H9 (cell line): ENCODE measurements around the gene POLR2H. TPM values are rescaled to one million over a fixed set of nuclear protein-coding genes. Genes with fewer than 3 reads are reported as not detected.
A peak's percentile ranks its signal among the peaks of the same experiment; 100 is the strongest.

Experiments used
- DNase-seq: peaks from one replicate; pipeline ENCODE4 v3.0.0-alpha.2; 2017
- H2AFZ ChIP-seq: one replicate; pipeline ENCODE4 v1.6.1; 2013; ENCODE audit warnings: mild to moderate bottlenecking, low read length, control low read depth, moderate library complexity
- H2AK5ac ChIP-seq: 2 replicates; pipeline ENCODE4 v1.6.1; 2013; ENCODE audit warnings: low read length, control low read depth, mixed read lengths; ENCODE audit not compliant: insufficient read length
- H2BK120ac ChIP-seq: one replicate; pipeline ENCODE4 v1.6.1; 2013; ENCODE audit warnings: low read depth, mild to moderate bottlenecking, low read length, control low read depth, inconsistent platforms; ENCODE audit not compliant: poor library complexity, severe bottlenecking
- H2BK12ac ChIP-seq: 2 replicates; pipeline ENCODE4 v1.6.1; 2013; ENCODE audit warnings: low read length, control low read depth, mixed read lengths, low read depth; ENCODE audit not compliant: insufficient read length
- H2BK15ac ChIP-seq: 2 replicates; pipeline ENCODE4 v1.6.1; 2013; ENCODE audit warnings: low read depth, low read length, control low read depth
- H2BK20ac ChIP-seq: one replicate; pipeline ENCODE4 v1.6.1; 2013; ENCODE audit warnings: low read depth, mild to moderate bottlenecking, low read length, control low read depth, inconsistent platforms; ENCODE audit not compliant: poor library complexity, severe bottlenecking
- H2BK5ac ChIP-seq: 2 replicates; pipeline ENCODE4 v1.6.1; 2013; ENCODE audit warnings: low read length, control low read depth, mixed read lengths; ENCODE audit not compliant: insufficient read length
- H3K14ac ChIP-seq: 2 replicates; pipeline ENCODE4 v1.6.1; 2013; ENCODE audit warnings: low read length, control low read depth; ENCODE audit not compliant: insufficient read depth
- H3K18ac ChIP-seq: 2 replicates; pipeline ENCODE4 v1.6.1; 2013; ENCODE audit warnings: low read depth, mild to moderate bottlenecking, mixed read lengths, low read length, control low read depth; ENCODE audit not compliant: insufficient read length
- H3K23ac ChIP-seq: 2 replicates; pipeline ENCODE4 v1.6.1; 2013; ENCODE audit warnings: low read length, control low read depth, mixed read lengths, low read depth; ENCODE audit not compliant: insufficient read length
- H3K23me2 ChIP-seq: 2 replicates; pipeline ENCODE4 v1.6.1; 2013; ENCODE audit warnings: low read depth, mild to moderate bottlenecking, mixed read lengths, low read length, control low read depth; ENCODE audit not compliant: insufficient read length, poor library complexity, severe bottlenecking
- H3K27ac ChIP-seq: 2 replicates; pipeline ENCODE4 v1.5.1; 2013; ENCODE audit warnings: low read length, control low read depth, mixed read lengths, low read depth; ENCODE audit not compliant: insufficient read length
- H3K27me3 ChIP-seq: 2 replicates; pipeline ENCODE4 v1.6.1; 2013; ENCODE audit warnings: low read length, control low read depth, inconsistent platforms; ENCODE audit not compliant: insufficient read depth
- H3K4ac ChIP-seq: 2 replicates; pipeline ENCODE4 v1.6.1; 2013; ENCODE audit warnings: low read depth, mild to moderate bottlenecking, control low read depth, inconsistent platforms, low read length, moderate library complexity
- H3K4me1 ChIP-seq: 2 replicates; pipeline ENCODE4 v1.6.1; 2013; ENCODE audit warnings: low read length, control low read depth, inconsistent platforms; ENCODE audit not compliant: insufficient read depth
- H3K4me2 ChIP-seq: 2 replicates; pipeline ENCODE4 v1.6.1; 2013; ENCODE audit warnings: low read length, control low read depth, mixed read lengths; ENCODE audit not compliant: insufficient read length, insufficient read depth
- H3K56ac ChIP-seq: 2 replicates; pipeline ENCODE4 v1.6.1; 2013; ENCODE audit warnings: low read depth, mild to moderate bottlenecking, mixed read lengths, low read length, control low read depth; ENCODE audit not compliant: insufficient read length
- H3K79me1 ChIP-seq: 2 replicates; pipeline ENCODE4 v1.6.1; 2013; ENCODE audit warnings: low read depth, mild to moderate bottlenecking, moderate library complexity, low read length, control low read depth, inconsistent platforms; ENCODE audit not compliant: insufficient read depth, poor library complexity, severe bottlenecking
- H3K79me2 ChIP-seq: 2 replicates; pipeline ENCODE4 v1.6.1; 2013; ENCODE audit warnings: low read length, control low read depth, inconsistent platforms; ENCODE audit not compliant: insufficient read depth
- H3K9ac ChIP-seq: 2 replicates; pipeline ENCODE4 v1.6.1; 2013; ENCODE audit warnings: low read length, control low read depth, mixed read lengths; ENCODE audit not compliant: insufficient read length; ENCODE audit errors: extremely low read depth
- H3K9me3 ChIP-seq: one replicate; pipeline ENCODE4 v1.6.1; 2013; ENCODE audit warnings: low read depth, low read length, inconsistent platforms; ENCODE audit not compliant: control insufficient read depth
- H3T11ph ChIP-seq: one replicate; pipeline ENCODE4 v1.6.1; 2013; ENCODE audit warnings: mild to moderate bottlenecking, low read length, control low read depth, inconsistent platforms
- H4K20me1 ChIP-seq: one replicate; pipeline ENCODE4 v1.6.1; 2013; ENCODE audit not compliant: control insufficient read depth, insufficient read length, insufficient read depth
- H4K5ac ChIP-seq: 2 replicates; pipeline ENCODE4 v1.6.1; 2013; ENCODE audit warnings: low read depth, mild to moderate bottlenecking, mixed read lengths, low read length, control low read depth; ENCODE audit not compliant: insufficient read length
- H4K8ac ChIP-seq: replicated peaks from 2 replicates; pipeline ENCODE4 v1.6.1; 2013; ENCODE audit warnings: low read length, control low read depth, mixed read lengths, low read depth; ENCODE audit not compliant: insufficient read length
- H4K91ac ChIP-seq: 2 replicates; pipeline ENCODE4 v1.6.1; 2013; ENCODE audit warnings: low read depth, mild to moderate bottlenecking, moderate library complexity, mixed read lengths, low read length, control low read depth; ENCODE audit not compliant: insufficient read length
- H3K27ac Mint-ChIP-seq, 3 experiments: 2 replicates in 2 of 3; 3 replicates in 1 of 3; pipeline ENCODE4 v1.8.0; 2020 to 2021; ENCODE audit warnings: mixed read lengths in 3 of 3, mild to moderate bottlenecking in 1 of 3, moderate library complexity in 1 of 3
- H3K27me3 Mint-ChIP-seq: 2 replicates; pipeline ENCODE4 v1.8.0; 2021; ENCODE audit warnings: low read depth, mild to moderate bottlenecking, moderate library complexity, mixed read lengths
- H3K36me3 Mint-ChIP-seq, 3 experiments: 2 replicates in 2 of 3; 3 replicates in 1 of 3; pipeline ENCODE4 v1.8.0; 2020 to 2021; ENCODE audit warnings: low read depth in 3 of 3, mixed read lengths in 3 of 3; ENCODE audit not compliant: insufficient read depth in 1 of 3
- H3K4me1 Mint-ChIP-seq, 2 experiments: 2 replicates each; pipeline ENCODE4 v1.8.0; 2020; ENCODE audit warnings: mixed read lengths in 2 of 2
- H3K4me3 Mint-ChIP-seq, 2 experiments: 2 replicates in 1 of 2; 3 replicates in 1 of 2; pipeline ENCODE4 v1.8.0; 2020 to 2021; ENCODE audit warnings: mild to moderate bottlenecking in 2 of 2, mixed read lengths in 2 of 2, moderate library complexity in 1 of 2
- H3K9me3 Mint-ChIP-seq, 2 experiments: 2 replicates in 1 of 2; 3 replicates in 1 of 2; pipeline ENCODE4 v1.8.0; 2020; ENCODE audit warnings: mild to moderate bottlenecking in 2 of 2, mixed read lengths in 2 of 2, moderate library complexity in 1 of 2
- WGBS: extraction: QIAGEN DNeasy Blood & Tissue Kit; methylation state at CpG from one replicate; pipeline ENCODE4 v1.1.7; 2013; ENCODE audit warnings: missing lambda C conversion rate, low lambda C conversion rate, mixed read lengths; ENCODE audit not compliant: insufficient read length; ENCODE audit errors: extremely low coverage; 5-methylcytosine and 5-hydroxymethylcytosine counted together
- total RNA-seq: library from RNA; stranded (reverse); gene quantifications from 2 replicates; pipeline ENCODE4 v1.2.1, GENCODE V29; 2021
- TF ChIP-seq, protein P1 (sequence below): fragments of 200-600 bp; sonication (generic); conservative IDR thresholded peaks from 3 replicates; pipeline ENCODE4 v1.8.0; 2021; ENCODE audit warnings: antibody characterized with exemption, mild to moderate bottlenecking

Gene POLR2H
- total RNA-seq, 1 experiment from 2014 or later = 115 TPM

DNA sequence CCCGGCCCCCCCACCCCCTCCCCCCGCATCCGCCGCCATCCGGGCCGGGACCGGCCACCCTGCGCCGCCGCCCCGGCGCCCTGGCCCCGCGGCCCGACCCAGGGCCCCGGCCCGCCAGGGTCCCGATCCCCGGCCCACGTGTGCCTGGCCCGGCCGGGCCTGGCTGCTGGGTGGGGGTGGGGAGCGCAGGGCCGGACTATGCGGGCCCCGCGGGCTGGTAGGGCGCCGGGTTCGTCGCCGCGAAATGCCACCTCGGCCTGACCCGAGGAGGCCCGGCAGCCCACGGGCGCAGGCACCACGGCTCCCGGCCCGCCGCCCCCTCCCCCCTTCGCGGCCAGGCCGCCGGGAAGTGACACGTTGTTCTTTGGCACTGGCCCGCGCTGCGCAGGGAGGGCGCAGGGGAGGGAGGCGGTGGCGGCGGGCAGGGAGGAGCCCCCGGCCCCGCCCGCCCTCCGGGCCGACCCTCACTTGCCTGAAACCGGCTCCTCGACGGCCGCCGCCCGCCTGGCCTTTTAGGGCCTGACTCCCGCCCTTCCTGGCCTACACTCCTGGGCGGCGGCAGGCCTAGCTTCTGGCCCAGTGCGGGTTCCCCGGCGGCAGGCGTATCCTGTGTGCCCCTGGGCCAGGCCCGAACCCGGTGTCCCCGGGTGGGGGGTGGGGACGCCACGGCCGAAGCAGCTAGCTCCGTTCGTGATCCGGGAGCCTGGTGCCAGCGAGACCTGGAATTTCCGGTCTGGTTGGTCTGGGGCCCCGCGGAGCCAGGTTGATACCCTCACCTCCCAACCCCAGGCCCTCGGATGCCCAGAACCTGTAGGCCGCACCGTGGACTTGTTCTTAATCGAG is 46.6 kb upstream of the POLR2H start:
- peak overlapping the region; percentile 24 for H3K18ac ChIP-seq
- H3K4me2 ChIP-seq = peak overlapping the region; percentile 97
- H3K4me1 Mint-ChIP-seq = peaks cover 26 to 27% of the 10 kb centered on the region in 2 experiments
- H3K9me3 Mint-ChIP-seq = no peaks in the 10 kb centered on the region
- H2AK5ac ChIP-seq = no peak overlapping the region
- H3K4me1 ChIP-seq = peaks cover 8% of the 10 kb centered on the region; the same call in 1 of the 2 replicates
- no peak overlapping the region for H3T11ph ChIP-seq
- H4K5ac ChIP-seq = no peak overlapping the region
- no peak overlapping the region for H3K23ac ChIP-seq
- no peak overlapping the region for H3K27ac ChIP-seq
- no peak overlapping the region for H2BK20ac ChIP-seq
- no peak overlapping the region for H3K56ac ChIP-seq
- H3K27ac Mint-ChIP-seq = peak overlapping the region in 2 of 3 experiments; percentile 55 to 96; a peak in 3 of 7 replicates
- H3K9ac ChIP-seq = peak overlapping the region; percentile 85
- no peak overlapping the region for H3K4ac ChIP-seq
- no CpG with 5 or more reads among the region's 89 CpGs for WGBS
- no peak overlapping the region for H2BK15ac ChIP-seq
- H4K20me1 ChIP-seq = no peaks in the 10 kb centered on the region
- H3K79me1 ChIP-seq = peaks cover 6% of the 10 kb centered on the region
- H3K4me3 Mint-ChIP-seq = peak overlapping the region; percentile 87 to 93
- no peak overlapping the region for H2BK12ac ChIP-seq
- no peak for DNase-seq
- H3K36me3 Mint-ChIP-seq = peaks cover 22 to 43% (median 32%) of the 10 kb centered on the region in 3 experiments; a peak in 6 of 7 replicates
- H3K14ac ChIP-seq = peak overlapping the region; percentile 68
- H2BK5ac ChIP-seq = no peak overlapping the region
- H3K27me3 ChIP-seq = no peaks in the 10 kb centered on the region
- TF ChIP-seq, protein P1, sequence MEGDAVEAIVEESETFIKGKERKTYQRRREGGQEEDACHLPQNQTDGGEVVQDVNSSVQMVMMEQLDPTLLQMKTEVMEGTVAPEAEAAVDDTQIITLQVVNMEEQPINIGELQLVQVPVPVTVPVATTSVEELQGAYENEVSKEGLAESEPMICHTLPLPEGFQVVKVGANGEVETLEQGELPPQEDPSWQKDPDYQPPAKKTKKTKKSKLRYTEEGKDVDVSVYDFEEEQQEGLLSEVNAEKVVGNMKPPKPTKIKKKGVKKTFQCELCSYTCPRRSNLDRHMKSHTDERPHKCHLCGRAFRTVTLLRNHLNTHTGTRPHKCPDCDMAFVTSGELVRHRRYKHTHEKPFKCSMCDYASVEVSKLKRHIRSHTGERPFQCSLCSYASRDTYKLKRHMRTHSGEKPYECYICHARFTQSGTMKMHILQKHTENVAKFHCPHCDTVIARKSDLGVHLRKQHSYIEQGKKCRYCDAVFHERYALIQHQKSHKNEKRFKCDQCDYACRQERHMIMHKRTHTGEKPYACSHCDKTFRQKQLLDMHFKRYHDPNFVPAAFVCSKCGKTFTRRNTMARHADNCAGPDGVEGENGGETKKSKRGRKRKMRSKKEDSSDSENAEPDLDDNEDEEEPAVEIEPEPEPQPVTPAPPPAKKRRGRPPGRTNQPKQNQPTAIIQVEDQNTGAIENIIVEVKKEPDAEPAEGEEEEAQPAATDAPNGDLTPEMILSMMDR = no peak
- no peaks in the 10 kb centered on the region for H3K9me3 ChIP-seq
- no peaks in the 10 kb centered on the region for H3K27me3 Mint-ChIP-seq
- H3K23me2 ChIP-seq = peaks cover 10% of the 10 kb centered on the region
- no peak overlapping the region for H2AFZ ChIP-seq
- peaks cover 42% of the 10 kb centered on the region for H3K79me2 ChIP-seq
- no peak overlapping the region for H4K8ac ChIP-seq
- H4K91ac ChIP-seq = no peak overlapping the region
- no peak overlapping the region for H2BK120ac ChIP-seq
